GM21717 (cell line): ENCODE measurements around the gene ANKRD33.

Experiments
- ATAC-seq: cut with Tn5 transposase; IDR thresholded peaks from one replicate; pipeline ENCODE4 v1.9.1; 2021; ENCODE audit warnings: mild to moderate bottlenecking, moderate library complexity; ENCODE audit not compliant: unreplicated experiment

The ANKRD33 gene

GRCh38 chr12:51941011-51941581 is 53.2 kb downstream of the ANKRD33 start:
- ATAC-seq: no peak
